DMS153 (cell line): ENCODE measurements around the gene GPR18.

Experiments used
- DNase-seq: peaks from one replicate; lab custom pipeline; 2025; lab: John Stamatoyannopoulos, UW

The GPR18 gene

DNA sequence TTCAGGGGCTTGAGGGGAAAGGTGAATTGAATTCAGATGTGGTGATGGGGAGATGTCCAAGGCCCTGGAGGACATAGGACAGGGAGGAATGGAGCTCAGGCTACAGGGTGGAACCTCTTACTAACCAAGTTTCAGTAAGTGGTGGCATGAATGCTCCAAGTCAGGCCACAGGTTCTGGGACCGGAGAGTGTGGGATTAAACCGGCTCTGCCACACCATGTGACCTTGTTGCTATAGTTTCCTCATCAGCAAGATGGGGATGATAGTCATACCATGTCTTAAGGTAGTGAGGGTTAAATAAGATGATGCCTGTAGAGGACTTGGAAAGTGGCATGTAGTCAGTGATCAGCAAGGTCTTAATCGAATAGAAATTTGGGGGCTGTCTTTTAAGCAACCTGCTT is 32.7 kb upstream of the GPR18 start:
- DNase-seq, result no peak

DNA sequence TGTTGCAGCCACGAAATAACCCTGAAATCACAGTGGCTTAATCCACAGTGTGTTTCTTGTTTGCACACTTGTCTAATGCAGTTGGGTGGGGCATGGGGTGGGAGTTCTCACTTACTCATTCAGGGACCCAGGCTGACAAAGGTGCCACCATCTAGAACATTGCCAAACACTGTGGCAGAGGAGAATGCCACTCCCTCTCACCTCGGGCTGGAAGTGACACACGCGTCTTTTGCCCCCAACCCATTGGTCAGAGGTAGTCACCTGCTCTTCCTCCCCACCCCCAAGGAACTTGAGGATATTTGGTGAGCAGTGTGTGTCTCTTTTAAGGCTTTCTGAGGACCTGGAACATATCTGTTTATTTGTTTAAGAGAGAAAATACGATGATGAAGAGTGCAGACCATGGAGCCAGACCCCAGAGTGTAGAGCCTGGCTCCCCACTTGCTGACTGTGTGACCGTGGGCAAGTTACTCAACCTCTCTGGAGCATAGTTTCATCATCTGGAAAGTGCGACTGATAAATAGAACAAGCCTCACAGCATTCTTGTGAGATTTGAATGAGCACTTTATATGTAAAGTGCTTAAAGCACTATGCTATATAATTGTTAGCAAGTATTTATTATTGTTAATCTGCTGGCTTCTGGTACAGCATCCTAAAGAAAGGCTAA is 31.6 kb upstream of the GPR18 start:
- DNase-seq, result no peak

- no peak for DNase-seq
These were observed 31.1 kb upstream of the GPR18 start for GRCh38 chr13:99289271-99289670.

DNA sequence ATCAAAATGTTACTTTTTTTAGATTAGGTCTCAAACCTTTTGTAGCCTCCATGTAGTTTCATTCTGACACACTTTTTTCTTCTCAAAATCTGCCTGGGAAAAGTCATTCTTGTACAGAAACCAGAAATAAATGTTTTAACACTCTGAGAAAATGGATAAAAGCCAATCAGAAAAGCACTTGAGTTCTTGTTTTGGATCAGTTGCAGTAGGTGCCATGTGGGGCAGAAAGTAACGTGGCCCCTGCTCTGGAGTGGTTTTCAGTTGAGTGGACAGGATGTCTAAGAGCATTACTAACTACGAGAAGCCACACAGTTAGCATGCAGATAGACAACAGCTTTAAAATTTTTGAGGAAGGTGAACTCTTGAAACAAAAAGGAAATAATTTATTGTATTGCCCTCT is 29.9 kb upstream of the GPR18 start:
- no peak for DNase-seq

DNA sequence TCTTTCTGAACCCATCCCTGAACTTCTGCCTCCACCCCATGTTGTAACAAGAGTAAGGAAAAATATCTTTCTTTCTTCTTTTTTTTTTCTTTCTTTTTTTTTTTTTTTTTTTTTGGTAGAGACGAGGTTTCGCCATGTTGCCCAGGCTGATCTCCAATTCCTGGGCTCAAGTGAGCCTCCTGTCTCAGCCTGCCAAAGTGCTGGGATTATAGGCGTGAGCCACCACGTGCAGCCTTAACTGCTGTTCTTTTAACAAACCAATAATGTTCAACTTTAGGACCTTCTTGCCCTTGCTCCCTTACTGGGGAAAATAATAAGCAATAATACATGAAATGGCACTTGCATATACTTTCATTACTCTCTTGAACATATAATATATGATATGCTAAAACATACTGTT is 29.4 kb upstream of the GPR18 start:
- DNase-seq, result no peak

- no peak for DNase-seq
These were observed 27.4 kb upstream of the GPR18 start for GRCh38 chr13:99285432-99286182.

GRCh38 chr13:99282264-99283231 is 24.4 kb upstream of the GPR18 start:
- no peak for DNase-seq

GRCh38 chr13:99281811-99282263 is 23.7 kb upstream of the GPR18 start:
- DNase-seq, result no peak

DNA sequence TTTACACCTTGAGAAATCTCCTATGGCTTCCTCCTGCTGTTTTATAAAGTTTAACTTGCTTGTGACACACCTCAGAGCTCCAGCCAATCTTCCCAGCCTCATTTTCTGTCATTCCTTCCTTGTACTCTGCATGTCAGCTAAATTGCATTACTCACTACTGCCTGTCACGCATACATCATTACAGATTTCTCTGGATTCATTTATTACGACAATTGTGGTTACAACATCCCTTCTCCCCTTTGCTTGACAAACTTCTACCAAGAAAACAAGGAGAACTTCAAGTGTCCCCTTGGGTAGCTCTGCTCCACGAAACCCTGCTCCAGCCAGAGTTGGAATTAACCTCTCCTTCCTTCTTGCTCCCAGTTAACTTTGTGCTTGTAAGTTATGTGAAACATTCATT is 22.0 kb upstream of the GPR18 start:
- DNase-seq, result no peak

DNA sequence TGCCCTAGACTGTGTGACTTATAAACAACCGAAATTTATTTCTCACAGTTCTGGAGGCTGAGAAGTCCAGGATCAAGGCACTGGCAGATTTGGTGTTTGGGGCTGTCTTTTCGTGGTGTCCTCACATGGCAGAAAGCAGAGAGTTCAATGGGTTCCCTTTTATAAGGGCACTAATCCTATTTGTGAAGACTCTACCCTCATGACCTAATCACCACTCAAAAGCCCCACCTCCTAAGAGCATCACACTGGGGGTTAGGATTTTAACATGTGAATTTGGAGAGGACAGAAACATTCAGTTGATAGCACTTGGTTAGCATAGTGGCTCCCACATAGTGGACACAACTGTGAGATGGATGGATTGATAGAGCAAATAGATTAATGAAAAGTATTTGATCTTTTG is 21.5 kb upstream of the GPR18 start:
- no peak for DNase-seq

DNA sequence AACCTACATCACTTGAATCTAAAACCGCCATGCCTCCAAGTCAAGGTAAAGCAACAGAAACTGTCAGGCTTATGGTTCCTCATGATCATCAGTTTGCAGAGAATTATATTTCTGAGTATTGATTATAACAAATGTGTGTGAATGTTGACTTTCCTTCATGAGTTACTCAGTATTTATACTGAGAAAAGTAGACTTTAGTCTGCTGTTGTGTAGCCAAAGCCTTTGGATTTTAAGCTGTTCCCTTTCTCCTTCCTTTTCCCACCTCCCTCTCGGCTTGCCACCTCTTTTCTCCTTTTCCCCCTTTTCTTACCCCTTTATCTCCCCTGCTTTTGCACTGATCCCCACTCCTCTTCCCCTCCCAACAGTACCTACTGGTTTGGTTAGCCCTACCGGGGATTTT is 20.7 kb upstream of the GPR18 start:
- DNase-seq, result no peak

DNA sequence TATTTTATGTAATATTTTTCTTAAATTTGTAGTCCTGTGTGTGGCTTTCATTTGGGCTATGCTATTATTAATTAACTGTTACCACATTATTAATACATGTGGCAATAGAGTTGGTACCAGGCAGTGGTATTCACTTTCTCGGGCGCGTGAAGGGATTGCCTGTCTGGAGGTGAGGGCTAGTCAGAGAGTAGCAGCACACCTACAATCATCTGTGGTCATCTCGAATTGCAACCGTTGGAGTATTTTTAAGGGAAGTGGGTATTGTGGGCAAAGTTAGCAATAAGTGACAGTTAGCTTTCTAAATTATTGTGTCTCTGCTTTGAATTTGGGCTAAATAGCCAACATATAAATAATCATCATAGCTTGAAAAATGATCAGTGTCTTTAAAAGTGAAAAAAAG is 20.0 kb upstream of the GPR18 start:
- no peak for DNase-seq

DNA sequence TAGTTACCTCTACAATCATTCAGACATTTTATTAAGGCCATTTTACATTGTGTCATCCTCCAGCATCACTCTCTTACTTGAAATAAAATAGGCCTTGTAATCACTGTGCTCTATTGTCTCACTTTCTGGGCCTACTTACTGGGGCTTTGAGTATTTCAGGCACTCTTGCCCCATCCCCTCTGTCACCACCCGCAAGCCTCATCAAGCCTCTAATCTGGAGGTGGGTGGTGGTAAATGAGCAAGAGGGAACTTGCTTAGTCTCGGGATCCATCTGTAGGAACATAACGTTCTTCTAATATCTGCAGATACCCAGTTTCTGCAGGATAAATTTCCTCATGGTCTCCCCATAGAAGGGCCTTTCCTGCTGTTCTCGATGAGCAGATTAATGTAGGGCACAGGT is 19.4 kb upstream of the GPR18 start:
- DNase-seq, result no peak

GRCh38 chr13:99276706-99277105 is 18.5 kb upstream of the GPR18 start:
- DNase-seq, result no peak

- no peak for DNase-seq
These were observed 16.9 kb upstream of the GPR18 start for GRCh38 chr13:99275093-99275469.

GRCh38 chr13:99273128-99273527 is 14.9 kb upstream of the GPR18 start:
- no peak for DNase-seq

- DNase-seq, result no peak
These were observed 14.3 kb upstream of the GPR18 start for GRCh38 chr13:99272481-99272880.

GRCh38 chr13:99271249-99271648 is 13.1 kb upstream of the GPR18 start:
- no peak for DNase-seq

GRCh38 chr13:99270518-99270917 is 12.3 kb upstream of the GPR18 start:
- no peak for DNase-seq

DNA sequence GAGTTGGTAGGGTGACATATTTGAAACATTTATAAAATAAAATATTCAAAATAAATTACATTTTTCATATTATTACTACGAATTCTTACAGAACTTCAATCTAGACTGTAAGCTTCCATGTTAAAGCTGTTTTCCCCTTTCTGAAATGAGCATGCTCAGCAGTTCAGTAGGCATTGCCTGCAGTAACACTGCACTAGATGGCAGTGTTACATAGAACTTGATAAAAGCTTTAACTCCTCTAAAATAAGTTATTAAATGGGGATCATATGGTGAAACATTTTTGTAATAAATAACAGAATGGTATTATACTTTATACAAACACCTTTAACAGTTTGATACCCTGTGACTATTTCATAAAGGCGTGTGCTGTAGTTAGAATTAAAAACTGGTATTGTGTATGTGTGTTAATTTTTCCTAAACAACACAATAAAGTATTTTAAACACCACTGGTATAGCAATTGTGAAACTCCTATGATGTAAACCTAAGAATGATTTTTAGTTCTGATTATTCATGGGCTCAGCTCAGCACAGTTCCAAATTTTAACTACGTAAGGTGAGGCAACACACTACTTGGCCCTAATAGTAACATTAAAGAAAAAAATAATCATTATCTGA is 11.6 kb upstream of the GPR18 start:
- no peak for DNase-seq

- no peak for DNase-seq
These were observed 10.6 kb upstream of the GPR18 start for GRCh38 chr13:99268822-99269221.

GRCh38 chr13:99267927-99268326 is 9.7 kb upstream of the GPR18 start:
- no peak for DNase-seq
